Caco-2 (cell line): ENCODE data around the gene SNAP47. TPM values are rescaled to one million over a fixed set of nuclear protein-coding genes. Genes with fewer than 3 reads are reported as not detected.

Source experiments
- BruUV-seq: library from RNA; stranded (reverse); fragments of 400-500 nt; replicated peaks from 2 replicates; lab custom pipeline; 2021; lab: Mats Ljungman, UMichigan
- CTCF ChIA-PET: fragments of 300-600 bp; sonication (Branson Sonifier 250); formaldehyde crosslinking; loops from one replicate; lab custom pipeline; 2022; ENCODE audit warnings: antibody characterized with exemption; lab: Charles Lee
- POLR2A ChIA-PET: fragments of 300-600 bp; sonication (Branson Sonifier 250); formaldehyde crosslinking; loops from one replicate; lab custom pipeline; 2022; ENCODE audit warnings: antibody characterized with exemption; lab: Charles Lee
- DNase-seq, 2 experiments: peaks; one replicate each; pipeline versions ENCODE4 v3.0.0 to v3.0.0-alpha.2; 2020 to 2022
- H3K27me3 ChIP-seq: replicated peaks from 2 replicates; pipeline ENCODE4 v1.6.0; 2011; ENCODE audit warnings: low read length; ENCODE audit not compliant: control insufficient read depth, insufficient read depth
- H3K36me3 ChIP-seq: 2 replicates; pipeline ENCODE4 v1.5.1; 2011; ENCODE audit warnings: low read length; ENCODE audit not compliant: control insufficient read depth, insufficient read depth
- H3K4me1 ChIP-seq: fragments of 250-450 bp; sonication (Bioruptor Pico); 2 replicates; pipeline ENCODE4 v1.5.1; 2020; ENCODE audit warnings: mild to moderate bottlenecking
- H3K4me3 ChIP-seq: 2 replicates; pipeline ENCODE4 v1.5.1; 2011; ENCODE audit warnings: low read depth, mild to moderate bottlenecking, control low read depth, low read length
- H3K9me3 ChIP-seq: fragments of 250-450 bp; sonication (Bioruptor Pico); 2 replicates; pipeline ENCODE4 v1.5.1; 2020; ENCODE audit warnings: mild to moderate bottlenecking, moderate library complexity
- H3K27ac Mint-ChIP-seq: one replicate; pipeline ENCODE4 v1.8.0; 2022; ENCODE audit warnings: mixed read lengths; ENCODE audit not compliant: unreplicated experiment
- H3K27me3 Mint-ChIP-seq: one replicate; pipeline ENCODE4 v1.8.0; 2022; ENCODE audit warnings: mixed read lengths; ENCODE audit not compliant: insufficient read depth, unreplicated experiment
- H3K36me3 Mint-ChIP-seq: one replicate; pipeline ENCODE4 v1.8.0; 2022; ENCODE audit warnings: mild to moderate bottlenecking, mixed read lengths; ENCODE audit not compliant: insufficient read depth, unreplicated experiment
- H3K4me1 Mint-ChIP-seq: one replicate; pipeline ENCODE4 v1.8.0; 2022; ENCODE audit warnings: low read depth, mixed read lengths; ENCODE audit not compliant: unreplicated experiment
- H3K4me3 Mint-ChIP-seq: one replicate; pipeline ENCODE4 v1.8.0; 2022; ENCODE audit warnings: mild to moderate bottlenecking, moderate library complexity, mixed read lengths; ENCODE audit not compliant: unreplicated experiment
- H3K9me3 Mint-ChIP-seq: one replicate; pipeline ENCODE4 v1.8.0; 2022; ENCODE audit warnings: mixed read lengths; ENCODE audit not compliant: unreplicated experiment
- CTCF ChIP-seq, 2 experiments: fragments of 200-600 bp in 1 of 2; IDR thresholded peaks; 1 replicate in 1 of 2; 2 replicates in 1 of 2; pipeline versions ENCODE4 v1.5.1 to v1.8.0; 2011 to 2022; ENCODE audit warnings: antibody characterized with exemption in 1 of 2, control low read depth in 1 of 2, inconsistent platforms in 1 of 2, low read depth in 1 of 2, low read length in 1 of 2, mild to moderate bottlenecking in 1 of 2, moderate library complexity in 1 of 2; ENCODE audit not compliant: insufficient read depth in 1 of 2, severe bottlenecking in 1 of 2, unreplicated experiment in 1 of 2
- intact Hi-C: fragments of 100-400 bp; cut with micrococcal nuclease; formaldehyde crosslinking; loops from one replicate; pipeline ENCODE4 v1.10.0; 2022; ENCODE audit not compliant: unreplicated experiment
- total RNA-seq: library from RNA; stranded (reverse); gene quantifications from 2 replicates; pipeline ENCODE4 v1.2.3, GENCODE V29; 2022

The SNAP47 gene
- total RNA-seq, 1 experiment from 2014 or later = 29.1 TPM

GRCh38 chr1:227813962-227814361 is 78.7 kb downstream of the SNAP47 start:
- no peaks in the 10 kb centered on the region for H3K36me3 ChIP-seq
- BruUV-seq = no TSS peak
- no peak overlapping the region for H3K4me3 ChIP-seq
- H3K9me3 ChIP-seq = peaks cover 23% of the 10 kb centered on the region
- TF ChIP-seq CTCF (IDR thresholded peaks at IDR 0.05; ENCODE audit: insufficient read depth in 1 of 2, low read depth in 1 of 2, low read length in 1 of 2, severe bottlenecking in 1 of 2, unreplicated experiment in 1 of 2) = no peak
- H3K27me3 ChIP-seq = no peaks in the 10 kb centered on the region
- H3K9me3 Mint-ChIP-seq = peaks cover 14% of the 10 kb centered on the region
- no peaks in the 10 kb centered on the region for H3K4me1 ChIP-seq
- intact Hi-C loops = no loop called here
- DNase-seq = no peak
- no peaks in the 10 kb centered on the region for H3K36me3 Mint-ChIP-seq
- no peak overlapping the region for H3K27ac Mint-ChIP-seq
- H3K4me3 Mint-ChIP-seq = no peak overlapping the region
- peaks cover 2% of the 10 kb centered on the region for H3K27me3 Mint-ChIP-seq
- H3K4me1 Mint-ChIP-seq = no peaks in the 10 kb centered on the region
- ChIA-PET POLR2A (no interaction called here), CTCF (no interaction called here)

GRCh38 chr1:227815468-227816409 is 80.5 kb downstream of the SNAP47 start, which contains the start of gene PRSS38:
PRSS38 (plus strand) TSS chr1:227815675; CDS start chr1:227815717, 42 bp downstream.
- CTCF ChIA-PET = no interaction called here
- H3K27me3 ChIP-seq = no peaks in the 10 kb centered on the region
- POLR2A ChIA-PET = no interaction called here
- TF ChIP-seq CTCF (IDR thresholded peaks at IDR 0.05; ENCODE audit: insufficient read depth in 1 of 2, low read depth in 1 of 2, low read length in 1 of 2, severe bottlenecking in 1 of 2, unreplicated experiment in 1 of 2) = no peak
- H3K9me3 ChIP-seq = peaks cover 25% of the 10 kb centered on the region
- Mint-ChIP-seq H3K4me3 (no peak within 1 kb of the TSS), H3K27me3 (no peaks in the 10 kb centered on the region), H3K4me1 (no peaks in the 10 kb centered on the region), H3K27ac (no peak within 1 kb of the TSS), H3K9me3 (peaks cover 14% of the 10 kb centered on the region), H3K36me3 (no peaks in the 10 kb centered on the region)
- no peaks in the 10 kb centered on the region for H3K36me3 ChIP-seq
- H3K4me3 ChIP-seq = no peak within 1 kb of the TSS
- no peak for DNase-seq
- H3K4me1 ChIP-seq = no peaks in the 10 kb centered on the region
- no TSS peak for BruUV-seq
- intact Hi-C loops = no loop called here

GRCh38 chr1:227816750-227817446 is 81.7 kb downstream of the SNAP47 start:
- intact Hi-C loops = no loop called here
- Mint-ChIP-seq H3K9me3 (peaks cover 23% of the 10 kb centered on the region), H3K4me3 (no peak overlapping the region), H3K27me3 (no peaks in the 10 kb centered on the region), H3K27ac (no peak overlapping the region), H3K4me1 (no peaks in the 10 kb centered on the region), H3K36me3 (no peaks in the 10 kb centered on the region)
- no peaks in the 10 kb centered on the region for H3K36me3 ChIP-seq
- DNase-seq = no peak
- no peak overlapping the region for H3K4me3 ChIP-seq
- CTCF ChIA-PET = no interaction called here
- BruUV-seq = no TSS peak
- POLR2A ChIA-PET = no interaction called here
- TF ChIP-seq CTCF (IDR thresholded peaks at IDR 0.05; ENCODE audit: insufficient read depth in 1 of 2, low read depth in 1 of 2, low read length in 1 of 2, severe bottlenecking in 1 of 2, unreplicated experiment in 1 of 2) = no peak
- H3K4me1 ChIP-seq = no peaks in the 10 kb centered on the region
- H3K9me3 ChIP-seq = peaks cover 29% of the 10 kb centered on the region
- no peaks in the 10 kb centered on the region for H3K27me3 ChIP-seq
